NB4 (cell line): ENCODE results near the gene ENTPD6.

Experiments
- DNase-seq: peaks from one replicate; pipeline ENCODE4 v3.0.0; 2010; ENCODE audit warnings: low read depth
- H3K4me3 ChIP-seq: one replicate; pipeline ENCODE4 v1.5.1; 2011; ENCODE audit warnings: mild to moderate bottlenecking, low read depth, low read length, moderate library complexity
- MYC ChIP-seq: IDR thresholded peaks from 2 replicates; pipeline ENCODE4 v1.6.1; 2011; ENCODE audit warnings: low read depth, low read length
- POLR2A ChIP-seq: IDR thresholded peaks from 2 replicates; pipeline ENCODE4 v1.6.1; 2011; ENCODE audit warnings: mild to moderate bottlenecking; ENCODE audit not compliant: insufficient read length; ENCODE audit errors: extremely low read depth
- TF ChIP-seq, protein P1 (sequence below): IDR thresholded peaks from one replicate; pipeline ENCODE4 v1.5.1; 2012; ENCODE audit warnings: low read depth, low read length
- TF ChIP-seq, protein P2 (sequence below): IDR thresholded peaks from 2 replicates; pipeline ENCODE4 v1.6.1; 2011; ENCODE audit warnings: low read depth, low read length

Gene ENTPD6

DNA sequence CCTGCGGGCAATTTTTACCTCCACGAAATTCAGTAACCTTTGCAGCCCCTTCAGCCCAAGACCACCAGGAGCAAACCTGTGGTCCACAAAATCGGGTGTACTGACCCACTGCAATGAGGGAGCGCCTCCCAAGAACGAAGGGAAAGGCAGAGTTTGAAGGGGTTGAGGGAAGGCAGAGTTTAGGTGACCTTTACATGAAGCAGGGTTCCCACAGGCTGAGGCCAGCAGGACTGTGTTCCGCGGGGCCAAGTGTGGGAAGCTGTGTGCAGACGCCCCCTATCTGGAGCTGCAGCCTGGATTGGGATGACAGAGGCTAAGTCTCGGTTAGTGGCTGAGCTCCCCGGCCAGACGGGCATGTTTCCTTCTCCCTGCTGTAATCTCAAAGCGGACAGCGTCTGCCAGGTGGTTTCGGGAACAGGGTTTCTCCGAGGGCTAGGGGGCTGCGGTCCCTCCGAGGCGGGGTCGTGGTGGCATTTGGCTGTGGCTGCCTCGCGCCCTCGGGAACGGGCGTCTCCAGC, 51.5 kb downstream of the ENTPD6 start:
- DNase-seq: peak; percentile 70

DNA sequence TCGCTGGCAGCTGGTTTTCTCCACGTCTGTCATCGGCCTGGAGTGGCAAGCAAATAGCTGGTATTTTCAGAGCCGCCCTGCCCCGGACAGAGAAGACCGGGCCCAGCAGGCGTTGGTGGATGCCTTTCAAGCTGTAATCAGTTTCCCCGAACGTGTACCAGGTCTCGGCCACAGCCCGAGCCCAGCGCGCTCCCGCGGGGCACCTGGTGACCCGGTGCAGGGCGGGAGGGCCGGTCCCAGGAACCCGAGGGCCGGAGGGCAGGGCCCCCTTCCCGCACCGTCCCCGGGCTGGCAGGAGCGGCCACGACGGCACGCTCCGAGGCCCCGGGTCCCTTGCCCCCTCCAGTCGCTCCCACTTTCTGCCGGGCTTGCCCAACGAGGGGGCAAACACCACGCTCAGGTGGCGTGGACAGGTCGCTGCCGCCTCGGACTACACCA, 52.0 kb downstream of the ENTPD6 start:
- peak overlapping the region; percentile 42 for H3K4me3 ChIP-seq
- DNase-seq: no peak
- TF ChIP-seq, protein P1, sequence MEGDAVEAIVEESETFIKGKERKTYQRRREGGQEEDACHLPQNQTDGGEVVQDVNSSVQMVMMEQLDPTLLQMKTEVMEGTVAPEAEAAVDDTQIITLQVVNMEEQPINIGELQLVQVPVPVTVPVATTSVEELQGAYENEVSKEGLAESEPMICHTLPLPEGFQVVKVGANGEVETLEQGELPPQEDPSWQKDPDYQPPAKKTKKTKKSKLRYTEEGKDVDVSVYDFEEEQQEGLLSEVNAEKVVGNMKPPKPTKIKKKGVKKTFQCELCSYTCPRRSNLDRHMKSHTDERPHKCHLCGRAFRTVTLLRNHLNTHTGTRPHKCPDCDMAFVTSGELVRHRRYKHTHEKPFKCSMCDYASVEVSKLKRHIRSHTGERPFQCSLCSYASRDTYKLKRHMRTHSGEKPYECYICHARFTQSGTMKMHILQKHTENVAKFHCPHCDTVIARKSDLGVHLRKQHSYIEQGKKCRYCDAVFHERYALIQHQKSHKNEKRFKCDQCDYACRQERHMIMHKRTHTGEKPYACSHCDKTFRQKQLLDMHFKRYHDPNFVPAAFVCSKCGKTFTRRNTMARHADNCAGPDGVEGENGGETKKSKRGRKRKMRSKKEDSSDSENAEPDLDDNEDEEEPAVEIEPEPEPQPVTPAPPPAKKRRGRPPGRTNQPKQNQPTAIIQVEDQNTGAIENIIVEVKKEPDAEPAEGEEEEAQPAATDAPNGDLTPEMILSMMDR: no peak
- TF ChIP-seq, protein P2, sequence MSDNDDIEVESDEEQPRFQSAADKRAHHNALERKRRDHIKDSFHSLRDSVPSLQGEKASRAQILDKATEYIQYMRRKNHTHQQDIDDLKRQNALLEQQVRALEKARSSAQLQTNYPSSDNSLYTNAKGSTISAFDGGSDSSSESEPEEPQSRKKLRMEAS: no peak
- no peak for TF ChIP-seq MYC
- no peak for TF ChIP-seq POLR2A

More for the DNA sequence above, 51.5 kb downstream of the ENTPD6 start:
- TF ChIP-seq POLR2A: no peak
- TF ChIP-seq, protein P2: no peak
- no peak for TF ChIP-seq MYC
- TF ChIP-seq, protein P1: peak; percentile 51
- H3K4me3 ChIP-seq: peak overlapping the region; percentile 42

DNA sequence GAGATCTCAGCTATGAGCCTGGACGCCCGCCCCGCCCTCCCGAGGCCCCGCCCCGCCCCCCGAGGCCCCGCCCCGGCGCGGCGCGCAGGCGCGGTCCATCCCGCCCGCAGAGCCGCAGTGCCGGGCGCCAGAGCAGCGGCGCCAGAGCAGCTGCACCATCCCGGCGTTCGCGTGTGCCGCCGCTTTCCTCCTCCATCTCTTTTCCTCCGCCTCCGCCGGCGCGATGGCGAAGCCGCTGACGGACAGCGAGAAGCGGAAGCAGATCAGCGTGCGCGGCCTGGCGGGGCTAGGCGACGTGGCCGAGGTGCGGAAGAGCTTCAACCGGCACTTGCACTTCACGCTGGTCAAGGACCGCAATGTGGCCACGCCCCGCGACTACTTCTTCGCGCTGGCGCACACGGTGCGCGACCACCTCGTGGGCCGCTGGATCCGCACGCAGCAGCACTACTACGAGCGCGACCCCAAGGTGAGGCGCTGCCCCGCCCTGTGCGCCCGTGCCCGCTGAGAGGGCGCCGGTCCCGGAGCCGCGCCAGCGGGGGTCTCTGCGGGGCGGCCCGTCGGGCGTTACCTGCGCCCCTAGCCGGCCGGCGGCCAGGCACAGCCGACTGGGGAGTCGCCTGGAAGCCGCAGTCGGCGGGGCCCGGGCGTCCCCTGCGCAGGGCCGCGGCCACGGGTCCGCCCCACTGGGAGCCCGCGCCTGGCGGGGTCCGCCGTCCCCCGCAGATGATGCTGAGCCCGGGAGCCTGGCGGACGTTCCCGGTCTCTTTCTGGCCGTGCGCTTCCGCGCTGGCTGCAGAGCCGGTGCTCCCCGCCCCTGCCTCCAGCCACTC, 52.7 kb downstream of the ENTPD6 start, which contains the start of gene PYGB:
PYGB (plus strand) TSS at position 130 of the 830 bp plus-strand sequence; CDS start at position 224, 94 bp downstream.
- peak; percentile 94 for DNase-seq
- TF ChIP-seq, protein P1: no peak
- peak; percentile 75 for TF ChIP-seq MYC
- TF ChIP-seq, protein P2: peak; percentile 59; the same call in 1 of the 2 replicates
- peak; percentile 91 for TF ChIP-seq POLR2A
- H3K4me3 ChIP-seq: peak within 1 kb of the TSS; percentile 85

DNA sequence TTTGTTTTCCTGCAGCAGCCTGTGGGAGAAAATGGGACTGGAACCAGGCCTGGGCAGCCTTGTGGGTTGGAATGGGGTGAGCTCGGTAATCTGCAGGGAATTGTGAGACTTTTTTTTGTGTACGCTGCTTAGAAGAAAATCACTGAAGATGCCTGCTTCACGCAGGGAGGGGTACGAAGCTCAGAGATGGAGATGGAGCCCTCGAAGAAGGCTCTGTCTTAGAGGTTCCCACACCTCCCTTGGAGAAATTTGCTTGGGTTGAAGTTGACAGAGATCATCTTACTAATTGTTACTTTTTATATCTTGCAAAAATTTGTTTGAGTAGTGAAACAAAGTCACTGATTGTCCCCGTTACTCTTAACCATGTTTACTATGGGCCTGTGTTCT, 53.3 kb downstream of the ENTPD6 start:
- TF ChIP-seq POLR2A (no peak), MYC (no peak)
- TF ChIP-seq, protein P2: no peak
- TF ChIP-seq, protein P1: no peak
- DNase-seq: no peak
- H3K4me3 ChIP-seq: peak overlapping the region; percentile 85

DNA sequence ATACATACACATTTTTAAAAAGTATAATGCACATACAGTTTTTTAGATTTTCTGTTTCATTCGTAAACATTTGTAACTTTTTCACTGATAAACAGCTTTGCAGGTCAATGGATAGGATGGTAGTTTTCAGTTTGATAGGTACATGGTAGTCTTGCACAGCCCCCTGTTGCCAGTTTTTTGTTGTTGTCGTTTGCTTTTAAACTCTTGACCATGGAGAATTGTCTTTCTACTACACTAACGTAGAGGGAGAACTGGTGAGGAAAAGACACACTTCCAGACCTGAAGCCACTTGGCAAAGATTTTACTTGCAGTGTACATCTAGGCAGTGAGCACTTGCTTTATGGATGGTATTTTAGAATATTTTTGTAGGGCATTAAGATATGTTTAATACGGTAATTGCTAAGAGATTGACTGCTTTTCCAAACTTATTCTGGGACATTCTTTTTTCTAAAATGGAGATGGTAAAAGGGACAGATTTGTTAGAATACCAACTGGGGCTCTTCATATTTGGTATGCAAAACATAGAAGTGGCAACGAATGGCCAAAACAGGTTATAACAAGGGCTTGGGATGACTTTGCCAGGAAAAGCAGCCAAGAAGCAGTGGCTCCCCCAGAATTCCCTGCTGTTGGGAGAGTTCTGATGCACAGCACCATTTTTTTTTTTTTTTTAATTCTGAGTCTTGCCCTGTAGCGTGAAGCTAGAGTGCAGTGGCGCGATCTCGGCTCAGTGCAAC, 53.9 kb downstream of the ENTPD6 start:
- H3K4me3 ChIP-seq: peak overlapping the region; percentile 85
- TF ChIP-seq MYC: no peak
- DNase-seq: no peak

DNA sequence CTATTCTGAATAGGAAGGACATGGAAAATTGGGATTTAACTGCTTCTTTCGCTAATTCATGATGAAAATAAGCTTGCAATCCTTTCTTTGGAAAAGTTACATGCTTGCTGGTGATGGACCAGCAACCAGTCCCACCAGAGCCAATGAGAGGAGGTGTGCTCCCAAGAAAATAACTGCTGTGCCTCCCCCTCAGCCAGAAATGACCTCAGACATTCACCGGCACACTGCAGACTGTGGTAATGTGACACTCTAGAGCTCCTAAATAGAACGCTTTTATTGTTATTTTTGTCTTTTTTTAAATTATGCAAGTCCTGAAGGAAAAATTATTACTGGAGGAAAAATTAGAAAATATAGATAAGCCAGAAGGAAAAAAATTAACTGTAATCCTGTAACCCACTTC, 55.0 kb downstream of the ENTPD6 start:
- TF ChIP-seq MYC (no peak), POLR2A (no peak)
- TF ChIP-seq, protein P2: no peak
- TF ChIP-seq, protein P1: no peak
- no peak overlapping the region for H3K4me3 ChIP-seq
- no peak for DNase-seq
